Measurements from ENCODE around the gene EPOP. TPM values are rescaled to one million over a fixed set of nuclear protein-coding genes. Genes with fewer than 3 reads are reported as not detected.
A peak's percentile ranks its signal among the peaks of the same experiment; 100 is the strongest.

Gene EPOP
- total RNA-seq, 1 donor = 2.2 TPM

- Histone ChIP-seq H2AFZ (ENCODE audit: low read length) (no peak overlapping the region), H4K20me1 (ENCODE audit: insufficient read depth, low read length) (peaks cover under 1% of the 10 kb centered on the region), H3K36me3 (ENCODE audit: insufficient read depth, low read length) (peaks cover 48% of the 10 kb centered on the region), H3K79me2 (ENCODE audit: insufficient read depth, low read length) (no peaks in the 10 kb centered on the region), H3K27ac (ENCODE audit: low read depth, low read length) (no peak overlapping the region), H3K4me2 (ENCODE audit: insufficient read depth, low read length) (no peak overlapping the region), H3K27me3 (ENCODE audit: insufficient read depth, low read length) (no peaks in the 10 kb centered on the region), H3K4me1 (ENCODE audit: insufficient read depth, low read length) (no peaks in the 10 kb centered on the region), H3K4me3 (ENCODE audit: insufficient read depth, low read length) (no peak overlapping the region), H3K9me3 (ENCODE audit: low read depth, low read length) (no peaks in the 10 kb centered on the region)
- DNase-seq (ENCODE audit: insufficient read length, low spot score, missing footprints) = peak; percentile 29
- TF ChIP-seq CTCF (IDR thresholded peaks at IDR 0.05; ENCODE audit: extremely low read depth, low read depth, low read length) = no peak
Measured at GRCh38 chr17:38715216-38715943, 40.6 kb upstream of the EPOP start.

GRCh38 chr17:38713456-38714075 lies 38.8 kb upstream of the EPOP start:
- no peak for TF ChIP-seq CTCF (IDR thresholded peaks at IDR 0.05; ENCODE audit: extremely low read depth, low read depth, low read length)
- peak; percentile 52 for DNase-seq (ENCODE audit: insufficient read length, low spot score, missing footprints)
- Histone ChIP-seq H3K4me2 (ENCODE audit: insufficient read depth, low read length) (no peak overlapping the region), H3K4me1 (ENCODE audit: insufficient read depth, low read length) (no peaks in the 10 kb centered on the region), H3K27ac (ENCODE audit: low read depth, low read length) (no peak overlapping the region), H2AFZ (ENCODE audit: low read length) (no peak overlapping the region), H3K27me3 (ENCODE audit: insufficient read depth, low read length) (no peaks in the 10 kb centered on the region), H3K4me3 (ENCODE audit: insufficient read depth, low read length) (no peak overlapping the region), H4K20me1 (ENCODE audit: insufficient read depth, low read length) (peaks cover 12% of the 10 kb centered on the region), H3K79me2 (ENCODE audit: insufficient read depth, low read length) (no peaks in the 10 kb centered on the region), H3K9me3 (ENCODE audit: low read depth, low read length) (no peaks in the 10 kb centered on the region), H3K36me3 (ENCODE audit: insufficient read depth, low read length) (peaks cover 53% of the 10 kb centered on the region)

- H2AFZ ChIP-seq (ENCODE audit: low read length) = no peak overlapping the region
- H3K27me3 ChIP-seq (ENCODE audit: insufficient read depth, low read length) = no peaks in the 10 kb centered on the region
- H3K36me3 ChIP-seq (ENCODE audit: insufficient read depth, low read length) = peaks cover 58% of the 10 kb centered on the region
- no peaks in the 10 kb centered on the region for H3K9me3 ChIP-seq (ENCODE audit: low read depth, low read length)
- DNase-seq (ENCODE audit: insufficient read length, low spot score, missing footprints) = peak; percentile 58
- H3K4me2 ChIP-seq (ENCODE audit: insufficient read depth, low read length) = no peak overlapping the region
- peaks cover 4% of the 10 kb centered on the region for H3K79me2 ChIP-seq (ENCODE audit: insufficient read depth, low read length)
- no peak overlapping the region for H3K27ac ChIP-seq (ENCODE audit: low read depth, low read length)
- H3K4me3 ChIP-seq (ENCODE audit: insufficient read depth, low read length) = no peak overlapping the region
- no peak for TF ChIP-seq CTCF (IDR thresholded peaks at IDR 0.05; ENCODE audit: extremely low read depth, low read depth, low read length)
- peaks cover 21% of the 10 kb centered on the region for H4K20me1 ChIP-seq (ENCODE audit: insufficient read depth, low read length)
- H3K4me1 ChIP-seq (ENCODE audit: insufficient read depth, low read length) = no peaks in the 10 kb centered on the region
Measured at GRCh38 chr17:38712593-38712992, 37.8 kb upstream of the EPOP start.

GRCh38 chr17:38711792-38712571 lies 37.2 kb upstream of the EPOP start:
- H3K27ac ChIP-seq (ENCODE audit: low read depth, low read length) = no peak overlapping the region
- no peak for TF ChIP-seq CTCF (IDR thresholded peaks at IDR 0.05; ENCODE audit: extremely low read depth, low read depth, low read length)
- H3K36me3 ChIP-seq (ENCODE audit: insufficient read depth, low read length) = peaks cover 54% of the 10 kb centered on the region
- peak; percentile 72 for DNase-seq (ENCODE audit: insufficient read length, low spot score, missing footprints)
- no peak overlapping the region for H3K4me2 ChIP-seq (ENCODE audit: insufficient read depth, low read length)
- no peak overlapping the region for H3K4me3 ChIP-seq (ENCODE audit: insufficient read depth, low read length)
- H3K9me3 ChIP-seq (ENCODE audit: low read depth, low read length) = no peaks in the 10 kb centered on the region
- H3K79me2 ChIP-seq (ENCODE audit: insufficient read depth, low read length) = peaks cover 7% of the 10 kb centered on the region
- H3K27me3 ChIP-seq (ENCODE audit: insufficient read depth, low read length) = no peaks in the 10 kb centered on the region
- H3K4me1 ChIP-seq (ENCODE audit: insufficient read depth, low read length) = peaks cover 1% of the 10 kb centered on the region
- H4K20me1 ChIP-seq (ENCODE audit: insufficient read depth, low read length) = peaks cover 27% of the 10 kb centered on the region
- H2AFZ ChIP-seq (ENCODE audit: low read length) = no peak overlapping the region
